ENCODE data around the gene LTBP3.

DNA sequence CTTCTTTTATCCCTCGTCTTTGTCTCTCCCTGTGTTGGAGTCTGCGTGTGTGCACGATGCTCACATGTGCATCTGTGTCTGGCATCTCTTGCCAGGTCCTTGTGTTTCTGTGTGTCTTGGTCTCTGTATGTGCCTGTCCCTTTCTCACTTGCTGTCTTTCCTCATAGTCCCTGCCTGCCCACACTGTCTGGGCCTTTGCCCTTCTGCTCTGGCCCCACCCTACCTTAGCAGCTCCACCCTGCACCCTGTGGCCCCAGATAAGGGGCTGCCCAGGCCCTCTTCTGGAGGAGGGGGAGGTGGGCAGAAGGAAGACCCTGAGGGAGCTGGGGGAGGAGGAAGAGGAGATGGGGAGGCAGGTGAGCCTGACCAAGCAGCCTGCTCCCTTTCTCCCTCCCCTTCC, 20.5 kb upstream of the LTBP3 start:
- TF ChIP-seq, protein P1, sequence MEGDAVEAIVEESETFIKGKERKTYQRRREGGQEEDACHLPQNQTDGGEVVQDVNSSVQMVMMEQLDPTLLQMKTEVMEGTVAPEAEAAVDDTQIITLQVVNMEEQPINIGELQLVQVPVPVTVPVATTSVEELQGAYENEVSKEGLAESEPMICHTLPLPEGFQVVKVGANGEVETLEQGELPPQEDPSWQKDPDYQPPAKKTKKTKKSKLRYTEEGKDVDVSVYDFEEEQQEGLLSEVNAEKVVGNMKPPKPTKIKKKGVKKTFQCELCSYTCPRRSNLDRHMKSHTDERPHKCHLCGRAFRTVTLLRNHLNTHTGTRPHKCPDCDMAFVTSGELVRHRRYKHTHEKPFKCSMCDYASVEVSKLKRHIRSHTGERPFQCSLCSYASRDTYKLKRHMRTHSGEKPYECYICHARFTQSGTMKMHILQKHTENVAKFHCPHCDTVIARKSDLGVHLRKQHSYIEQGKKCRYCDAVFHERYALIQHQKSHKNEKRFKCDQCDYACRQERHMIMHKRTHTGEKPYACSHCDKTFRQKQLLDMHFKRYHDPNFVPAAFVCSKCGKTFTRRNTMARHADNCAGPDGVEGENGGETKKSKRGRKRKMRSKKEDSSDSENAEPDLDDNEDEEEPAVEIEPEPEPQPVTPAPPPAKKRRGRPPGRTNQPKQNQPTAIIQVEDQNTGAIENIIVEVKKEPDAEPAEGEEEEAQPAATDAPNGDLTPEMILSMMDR (IDR thresholded peaks at IDR 0.05; ENCODE audit: poor library complexity), result no peak
- no peak for TF ChIP-seq EZH2phosphoT487 (IDR thresholded peaks at IDR 0.05; ENCODE audit: low read depth, severe bottlenecking, unreplicated experiment)
